Skeletal muscle satellite cell (primary cell): Measurements from ENCODE around the gene APOBEC3H.

Experiments
- H3K27me3 ChIP-seq: 2 replicates; pipeline ENCODE4 v1.7.0; 2013; ENCODE audit warnings: low read length; ENCODE audit not compliant: control insufficient read depth, insufficient read depth
- H3K36me3 ChIP-seq: 2 replicates; pipeline ENCODE4 v1.7.0; 2013; ENCODE audit warnings: mild to moderate bottlenecking, control low read depth, low read length; ENCODE audit not compliant: insufficient read depth
- H3K4me1 ChIP-seq: 2 replicates; pipeline ENCODE4 v1.7.0; 2013; ENCODE audit warnings: low read length; ENCODE audit not compliant: control insufficient read depth, insufficient read depth
- H3K4me2 ChIP-seq: 2 replicates; pipeline ENCODE4 v1.7.0; 2013; ENCODE audit warnings: mild to moderate bottlenecking, low read length
- H3K4me3 ChIP-seq: 2 replicates; pipeline ENCODE4 v1.7.0; 2013; ENCODE audit warnings: low read length
- H3K9ac ChIP-seq: 2 replicates; pipeline ENCODE4 v1.7.0; 2013; ENCODE audit warnings: mild to moderate bottlenecking, low read depth, low read length, moderate library complexity
- H3K9me3 ChIP-seq: replicated peaks from 2 replicates; pipeline ENCODE4 v1.7.0; 2013; ENCODE audit warnings: mild to moderate bottlenecking, control low read depth, low read length

The APOBEC3H gene

DNA sequence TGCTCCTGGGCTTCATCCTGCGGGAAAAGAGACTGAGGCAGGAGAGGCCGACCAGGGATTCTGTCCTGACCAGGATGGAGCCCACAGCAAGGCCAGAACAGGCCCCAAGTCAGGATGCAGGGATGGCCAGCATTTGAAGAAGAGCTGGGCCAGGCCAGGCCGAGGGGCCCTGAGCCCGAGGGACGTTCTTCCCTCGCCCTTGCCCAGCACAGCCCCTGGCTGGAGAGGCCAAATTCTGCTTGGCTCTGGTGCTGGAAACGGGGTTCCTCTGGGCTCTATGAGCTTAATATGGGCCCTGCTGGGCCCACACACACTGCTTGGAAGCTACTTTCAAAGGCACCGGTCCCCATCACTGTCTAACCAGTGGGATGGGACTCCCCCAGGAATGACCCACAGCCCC lies 12.4 kb upstream of the APOBEC3H start:
- Histone ChIP-seq H3K27me3 (peaks cover 12% of the 10 kb centered on the region), H3K4me3 (no peak overlapping the region), H3K4me1 (no peaks in the 10 kb centered on the region), H3K9me3 (no peaks in the 10 kb centered on the region), H3K36me3 (no peaks in the 10 kb centered on the region), H3K9ac (no peak overlapping the region), H3K4me2 (no peak overlapping the region)

DNA sequence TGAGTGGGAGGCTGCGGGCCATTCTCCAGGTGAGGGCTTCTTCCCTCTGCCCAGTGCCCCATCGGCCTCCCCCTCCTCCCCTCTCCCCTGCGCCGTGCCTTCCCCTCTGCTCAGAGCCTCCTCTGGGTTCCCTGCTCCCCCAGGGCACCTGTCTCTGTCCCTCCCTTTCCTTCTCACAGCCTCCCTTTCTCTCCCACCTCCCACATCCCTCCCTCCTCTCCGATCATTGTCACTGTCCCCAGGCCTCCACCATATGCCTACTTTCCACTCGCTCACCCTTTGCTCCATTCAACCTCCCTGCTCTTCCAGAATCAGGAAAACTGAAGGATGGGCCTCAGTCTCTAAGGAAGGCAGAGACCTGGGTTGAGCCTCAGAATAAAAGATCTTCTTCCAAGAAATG lies 9.9 kb upstream of the APOBEC3H start:
- H3K9ac ChIP-seq, result no peak overlapping the region
- no peaks in the 10 kb centered on the region for H3K4me1 ChIP-seq
- H3K36me3 ChIP-seq, result no peaks in the 10 kb centered on the region
- H3K27me3 ChIP-seq, result peaks cover 33% of the 10 kb centered on the region
- no peaks in the 10 kb centered on the region for H3K9me3 ChIP-seq
- H3K4me3 ChIP-seq, result no peak overlapping the region
- H3K4me2 ChIP-seq, result no peak overlapping the region

DNA sequence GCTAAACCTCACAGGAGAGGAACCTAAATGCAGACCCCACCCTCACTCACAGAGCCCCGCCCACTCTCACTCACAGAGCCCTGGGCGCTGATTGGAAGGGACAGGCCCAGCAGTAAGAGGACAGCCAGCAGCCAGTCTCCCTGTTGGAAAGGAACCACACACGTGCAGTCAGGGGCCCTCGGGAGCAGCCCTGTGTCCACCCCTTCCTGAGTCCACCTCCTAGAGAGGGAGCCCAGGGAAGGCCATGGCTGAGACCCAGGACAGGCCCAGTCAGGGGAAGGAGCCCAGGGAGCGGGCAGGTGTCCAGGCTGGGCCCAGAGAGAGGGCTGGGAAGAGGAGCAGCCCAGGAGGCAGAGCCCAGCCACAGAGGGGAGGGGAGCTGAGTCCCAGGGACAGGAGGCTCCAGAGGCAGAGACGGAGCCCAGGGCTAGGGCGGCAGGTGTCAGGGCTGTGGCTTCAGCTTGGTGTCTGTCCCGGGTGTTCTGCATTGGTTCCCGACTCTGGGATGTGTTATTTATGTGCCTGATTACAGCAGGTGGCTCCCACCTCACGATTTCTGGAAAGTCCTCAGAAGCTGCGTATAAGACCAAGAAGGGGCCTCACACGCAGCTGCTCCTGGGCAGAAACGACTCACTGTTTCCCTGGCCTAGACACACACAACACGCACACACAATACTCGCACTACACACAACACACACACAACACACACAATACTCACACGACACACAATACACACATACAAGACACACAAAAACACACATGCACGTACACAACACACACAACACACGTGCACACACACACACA lies 9.0 kb upstream of the APOBEC3H start:
- no peaks in the 10 kb centered on the region for H3K4me1 ChIP-seq
- no peaks in the 10 kb centered on the region for H3K9me3 ChIP-seq
- H3K4me3 ChIP-seq, result no peak overlapping the region
- no peak overlapping the region for H3K9ac ChIP-seq
- H3K36me3 ChIP-seq, result no peaks in the 10 kb centered on the region
- H3K4me2 ChIP-seq, result no peak overlapping the region
- H3K27me3 ChIP-seq, result peaks cover 43% of the 10 kb centered on the region

DNA sequence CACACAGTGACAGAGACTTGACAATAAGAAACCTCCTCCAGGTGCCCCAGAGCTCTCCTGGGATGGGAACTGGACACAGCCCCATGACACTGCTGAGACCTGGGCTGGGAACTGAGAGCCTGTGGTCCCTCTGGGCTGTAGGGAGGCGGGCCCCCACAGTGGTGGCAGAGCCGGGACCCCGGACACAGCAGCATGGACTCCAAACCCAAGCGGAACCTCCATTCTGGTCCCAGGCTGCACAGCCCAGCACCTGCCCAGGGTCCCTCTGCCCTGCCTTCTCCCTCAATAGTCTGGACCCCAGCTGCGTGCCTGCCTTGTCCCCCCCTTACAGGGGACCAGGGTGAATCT lies 8.4 kb upstream of the APOBEC3H start:
- Histone ChIP-seq H3K27me3 (peaks cover 44% of the 10 kb centered on the region), H3K9me3 (no peaks in the 10 kb centered on the region), H3K4me2 (no peak overlapping the region), H3K36me3 (no peaks in the 10 kb centered on the region), H3K4me3 (no peak overlapping the region), H3K4me1 (no peaks in the 10 kb centered on the region), H3K9ac (no peak overlapping the region)

DNA sequence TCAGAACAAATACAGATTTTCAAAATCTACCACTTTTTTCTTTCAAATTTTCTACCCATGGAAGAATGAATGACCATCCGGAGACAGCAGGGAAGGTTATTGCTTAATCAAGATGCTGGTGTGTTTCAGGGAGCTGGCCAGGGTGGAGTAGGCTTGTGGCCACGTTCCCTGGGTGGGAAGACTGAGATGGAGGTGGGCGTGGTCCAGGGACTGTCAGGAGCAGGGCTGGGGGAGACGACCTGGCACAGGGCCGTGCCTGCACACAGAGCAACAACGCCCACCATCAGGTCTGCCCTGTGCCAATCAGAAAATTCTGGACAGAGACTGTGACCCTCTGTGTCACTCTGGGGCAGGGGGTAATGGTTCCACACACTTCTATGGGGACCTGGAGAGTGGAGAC lies 7.1 kb upstream of the APOBEC3H start:
- H3K9ac ChIP-seq, result no peak overlapping the region
- H3K9me3 ChIP-seq, result no peaks in the 10 kb centered on the region
- H3K4me1 ChIP-seq, result no peaks in the 10 kb centered on the region
- H3K27me3 ChIP-seq, result peaks cover 47% of the 10 kb centered on the region
- no peak overlapping the region for H3K4me2 ChIP-seq
- no peaks in the 10 kb centered on the region for H3K36me3 ChIP-seq
- H3K4me3 ChIP-seq, result no peak overlapping the region

DNA sequence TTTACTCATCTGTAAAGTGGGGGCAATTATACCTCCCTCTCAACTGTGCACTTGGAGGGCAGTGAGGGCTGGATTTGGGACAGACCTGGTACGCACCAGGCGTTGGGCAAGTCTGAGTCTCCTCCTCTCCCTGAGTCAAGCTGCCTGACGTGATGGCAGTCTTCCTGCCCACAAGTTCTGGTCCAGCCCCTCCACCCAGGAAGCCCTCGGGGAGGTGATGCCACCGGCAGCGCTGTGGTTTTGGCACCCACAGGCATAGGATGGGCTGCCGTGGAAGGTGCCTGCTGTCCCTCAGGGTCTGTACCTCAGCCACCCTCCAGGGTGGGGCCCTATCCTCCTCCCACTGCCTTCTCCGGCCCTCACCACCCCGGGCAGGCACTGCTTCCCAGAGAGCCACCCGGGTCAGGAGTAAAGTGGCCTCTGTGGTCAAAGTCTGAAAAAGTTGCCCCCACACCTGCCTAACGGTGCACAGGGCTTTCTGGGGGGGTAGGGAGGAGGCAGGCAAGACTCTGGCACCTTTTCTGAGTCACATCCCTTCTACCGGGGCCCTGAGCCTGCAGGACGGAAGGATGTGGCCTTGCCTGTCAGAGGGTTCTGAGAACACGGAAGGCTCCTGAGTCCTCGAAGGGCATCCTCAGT lies 6.5 kb upstream of the APOBEC3H start:
- no peaks in the 10 kb centered on the region for H3K4me1 ChIP-seq
- peaks cover 52% of the 10 kb centered on the region for H3K27me3 ChIP-seq
- no peaks in the 10 kb centered on the region for H3K36me3 ChIP-seq
- H3K9me3 ChIP-seq, result no peaks in the 10 kb centered on the region
- no peak overlapping the region for H3K4me2 ChIP-seq
- H3K9ac ChIP-seq, result no peak overlapping the region
- H3K4me3 ChIP-seq, result no peak overlapping the region

DNA sequence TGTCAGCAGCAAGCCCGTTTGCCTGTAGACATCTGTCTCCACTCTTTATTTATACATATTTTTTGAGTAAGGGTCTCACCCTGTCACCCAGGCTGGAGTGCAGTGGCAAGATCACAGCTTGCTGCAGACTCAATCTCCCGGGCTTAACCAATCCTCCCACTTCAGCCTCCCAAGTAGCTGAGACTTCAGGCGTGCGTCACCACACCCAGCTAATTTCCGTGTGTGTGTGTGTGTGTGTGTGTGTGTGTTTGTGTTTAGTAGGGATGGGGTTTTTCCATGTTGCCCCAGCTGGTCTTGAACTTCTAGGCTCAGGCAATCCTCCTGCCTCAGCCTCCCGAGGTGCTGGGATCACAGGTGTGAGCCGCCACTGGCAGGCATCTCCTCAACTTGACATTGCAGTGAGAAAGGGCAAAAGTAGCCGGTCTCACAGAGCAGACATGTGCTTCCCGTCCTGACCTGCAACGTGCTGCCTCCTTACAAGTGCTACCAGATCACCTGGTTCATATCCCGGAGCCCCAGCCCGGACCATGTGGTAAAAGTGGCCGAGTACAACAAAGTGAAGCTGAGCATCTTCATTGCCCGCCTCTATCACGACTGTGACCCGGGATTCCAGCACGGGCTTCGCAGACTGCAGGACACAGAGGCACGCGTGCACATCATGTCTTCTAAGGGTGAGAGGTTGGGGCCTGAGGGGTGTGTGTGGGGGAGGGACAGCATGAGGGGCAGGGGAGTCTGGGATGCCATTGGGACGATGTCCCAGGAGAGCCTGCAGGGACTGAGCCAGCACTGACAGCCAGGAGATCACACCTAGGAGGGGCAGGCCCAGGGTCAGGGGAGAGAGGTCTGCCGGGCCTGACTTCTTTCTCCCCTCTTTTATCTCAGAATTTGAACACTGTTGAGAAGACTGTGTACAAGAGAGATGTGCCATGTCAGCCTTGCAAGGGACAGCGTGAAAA lies 5.6 kb upstream of the APOBEC3H start:
- peaks cover 51% of the 10 kb centered on the region for H3K27me3 ChIP-seq
- H3K4me2 ChIP-seq, result no peak overlapping the region
- no peaks in the 10 kb centered on the region for H3K4me1 ChIP-seq
- H3K9me3 ChIP-seq, result no peaks in the 10 kb centered on the region
- no peaks in the 10 kb centered on the region for H3K36me3 ChIP-seq
- no peak overlapping the region for H3K9ac ChIP-seq
- H3K4me3 ChIP-seq, result no peak overlapping the region

DNA sequence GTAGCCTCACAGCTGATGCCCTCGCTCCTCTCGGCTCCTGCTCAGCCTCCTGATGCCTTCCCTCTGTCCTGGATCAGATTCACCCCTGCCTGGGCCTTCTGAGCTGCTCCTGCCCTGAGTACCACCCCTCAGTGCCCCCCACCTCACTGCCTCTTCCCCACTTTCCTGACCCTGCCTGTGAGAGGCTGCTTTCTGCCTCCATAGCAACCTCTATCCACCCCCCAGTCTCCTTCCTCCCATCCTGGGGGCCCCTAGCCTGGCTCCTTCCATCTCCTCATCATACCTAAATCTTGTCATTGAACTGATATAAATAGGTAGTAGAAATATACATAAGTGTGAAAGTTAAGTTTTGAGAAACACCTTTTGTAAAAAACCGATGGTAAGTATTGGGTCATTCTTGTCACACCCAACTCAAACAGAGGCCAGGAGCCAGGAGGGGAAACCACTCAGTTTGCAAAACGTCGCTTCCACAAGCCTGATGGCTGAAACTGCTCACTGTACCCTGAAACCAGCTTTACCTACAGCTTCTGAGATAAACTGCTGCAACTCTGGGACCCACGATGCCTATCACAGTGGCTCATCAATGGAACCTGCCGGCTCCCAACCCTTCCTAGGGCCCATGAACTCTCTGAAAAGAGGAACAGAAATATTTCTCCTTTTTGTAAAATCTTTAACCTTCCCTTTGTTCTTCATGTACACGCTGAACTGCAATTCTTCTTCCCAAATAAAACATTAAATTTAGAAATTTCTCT lies 4.8 kb upstream of the APOBEC3H start:
- H3K9ac ChIP-seq, result no peak overlapping the region

DNA sequence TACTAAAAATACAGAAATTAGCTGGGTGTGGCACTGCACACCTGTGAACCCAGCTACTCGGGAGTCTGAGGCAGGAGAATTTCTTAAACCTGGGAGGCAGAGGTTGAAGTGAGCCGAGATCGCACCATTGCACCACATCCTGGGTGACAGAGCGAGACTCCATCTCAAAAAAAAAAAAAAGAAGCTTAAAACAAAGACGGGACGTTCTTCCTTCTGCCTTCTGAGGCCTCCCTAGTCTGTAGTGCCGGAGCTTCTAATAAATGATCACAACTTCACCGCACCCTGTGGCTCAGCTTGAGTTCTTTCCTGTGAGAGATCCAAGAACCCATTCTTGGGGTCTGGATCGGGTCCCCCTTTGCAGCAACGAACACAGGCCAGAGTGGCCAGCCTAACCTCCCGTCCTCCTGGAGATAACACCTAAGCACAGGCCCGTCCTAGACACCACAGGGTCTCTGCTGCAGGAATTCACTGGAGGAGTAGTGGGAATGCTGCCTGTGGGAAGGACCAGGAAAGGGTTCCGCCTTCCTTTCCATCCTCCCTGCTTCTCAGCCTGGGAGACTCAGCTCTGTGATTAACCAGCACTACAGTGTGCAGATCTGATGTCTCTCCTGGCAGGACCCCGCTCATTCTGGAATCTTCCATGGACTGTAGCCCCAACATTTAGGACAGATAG lies 2.2 kb upstream of the APOBEC3H start:
- H3K36me3 ChIP-seq, result no peaks in the 10 kb centered on the region
- no peak overlapping the region for H3K4me2 ChIP-seq
- H3K4me1 ChIP-seq, result peaks cover 9% of the 10 kb centered on the region
- H3K9me3 ChIP-seq, result no peaks in the 10 kb centered on the region
- H3K4me3 ChIP-seq, result no peak overlapping the region
- no peak overlapping the region for H3K9ac ChIP-seq
- peaks cover 43% of the 10 kb centered on the region for H3K27me3 ChIP-seq

More for the DNA sequence above, 4.8 kb upstream of the APOBEC3H start:
- Histone ChIP-seq H3K4me3 (no peak overlapping the region), H3K27me3 (peaks cover 49% of the 10 kb centered on the region), H3K9me3 (no peaks in the 10 kb centered on the region), H3K4me2 (no peak overlapping the region), H3K36me3 (no peaks in the 10 kb centered on the region), H3K4me1 (peaks cover 6% of the 10 kb centered on the region)

DNA sequence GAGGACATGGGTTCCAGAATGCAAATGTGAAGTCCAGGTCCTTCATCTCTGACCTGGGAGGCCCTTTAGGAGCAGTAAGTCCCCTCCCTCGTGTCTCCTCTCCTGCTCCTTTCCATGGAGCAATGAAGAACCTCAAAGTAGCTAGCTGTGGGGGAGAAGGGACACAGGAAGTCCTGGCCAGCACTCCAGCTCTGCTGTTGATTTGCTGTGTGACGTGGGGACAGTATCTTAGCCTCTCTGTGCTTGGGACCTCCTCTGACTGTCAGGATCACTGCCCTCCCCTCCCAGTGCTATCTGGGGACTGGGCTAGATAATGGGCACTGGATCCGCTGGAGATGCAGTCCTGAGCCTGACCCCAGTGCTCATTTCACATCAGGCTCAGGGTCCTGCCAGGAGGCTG lies 1.1 kb upstream of the APOBEC3H start:
- Histone ChIP-seq H3K9ac (no peak overlapping the region), H3K4me3 (no peak overlapping the region), H3K9me3 (no peaks in the 10 kb centered on the region), H3K4me2 (no peak overlapping the region), H3K36me3 (no peaks in the 10 kb centered on the region), H3K4me1 (peaks cover 9% of the 10 kb centered on the region), H3K27me3 (peaks cover 37% of the 10 kb centered on the region)
